ENCODE data around the gene ATP6AP1.

The ATP6AP1 gene

GRCh38 chrX:154469880-154470279 lies 41.4 kb downstream of the ATP6AP1 start:
- in situ Hi-C loops (cut with HindIII; ENCODE audit: low sequenced_read_pairs), result no loop called here
- DNase-seq (ENCODE audit: low read depth), result no peak
- TF ChIP-seq CTCF (IDR thresholded peaks at IDR 0.05; ENCODE audit: low read depth, low read length, missing control alignments), result no peak
- no peak overlapping the region for H3K4me3 ChIP-seq (ENCODE audit: low read depth, low read length)

- no peak overlapping the region for H3K4me3 ChIP-seq (ENCODE audit: low read depth, low read length)
- TF ChIP-seq CTCF (IDR thresholded peaks at IDR 0.05; ENCODE audit: low read depth, low read length, missing control alignments), result no peak
- in situ Hi-C loops (cut with HindIII; ENCODE audit: low sequenced_read_pairs), result no loop called here
- no peak for DNase-seq (ENCODE audit: low read depth)
Measured at GRCh38 chrX:154470434-154470833, 42.0 kb downstream of the ATP6AP1 start.

- no peak for TF ChIP-seq CTCF (IDR thresholded peaks at IDR 0.05; ENCODE audit: low read depth, low read length, missing control alignments)
- H3K4me3 ChIP-seq (ENCODE audit: low read depth, low read length), result no peak overlapping the region
- in situ Hi-C loops (cut with HindIII; ENCODE audit: low sequenced_read_pairs), result no loop called here
- no peak for DNase-seq (ENCODE audit: low read depth)
Measured at GRCh38 chrX:154470914-154471568, 42.6 kb downstream of the ATP6AP1 start.

- H3K4me3 ChIP-seq (ENCODE audit: low read depth, low read length), result no peak overlapping the region
- no peak for DNase-seq (ENCODE audit: low read depth)
- no peak for TF ChIP-seq CTCF (IDR thresholded peaks at IDR 0.05; ENCODE audit: low read depth, low read length, missing control alignments)
- in situ Hi-C loops (cut with HindIII; ENCODE audit: low sequenced_read_pairs), result no loop called here
Measured at GRCh38 chrX:154471839-154472684, 43.6 kb downstream of the ATP6AP1 start.

- H3K4me3 ChIP-seq (ENCODE audit: low read depth, low read length), result no peak overlapping the region
- no peak for TF ChIP-seq CTCF (IDR thresholded peaks at IDR 0.05; ENCODE audit: low read depth, low read length, missing control alignments)
- no peak for DNase-seq (ENCODE audit: low read depth)
- in situ Hi-C loops (cut with HindIII; ENCODE audit: low sequenced_read_pairs), result no loop called here
Measured at GRCh38 chrX:154472685-154473632, 44.5 kb downstream of the ATP6AP1 start.

GRCh38 chrX:154473683-154474082 lies 45.2 kb downstream of the ATP6AP1 start:
- no peak overlapping the region for H3K4me3 ChIP-seq (ENCODE audit: low read depth, low read length)
- TF ChIP-seq CTCF (IDR thresholded peaks at IDR 0.05; ENCODE audit: low read depth, low read length, missing control alignments), result no peak
- in situ Hi-C loops (cut with HindIII; ENCODE audit: low sequenced_read_pairs), result no loop called here
- no peak for DNase-seq (ENCODE audit: low read depth)
